Nucleus accumbens (tissue), 56 donors: ENCODE measurements around the gene TNS4.

Experiments used
- DNase-seq, 56 donors: peaks; one replicate each; lab custom pipeline; 2025; lab: John Stamatoyannopoulos, UW

Gene TNS4

DNA sequence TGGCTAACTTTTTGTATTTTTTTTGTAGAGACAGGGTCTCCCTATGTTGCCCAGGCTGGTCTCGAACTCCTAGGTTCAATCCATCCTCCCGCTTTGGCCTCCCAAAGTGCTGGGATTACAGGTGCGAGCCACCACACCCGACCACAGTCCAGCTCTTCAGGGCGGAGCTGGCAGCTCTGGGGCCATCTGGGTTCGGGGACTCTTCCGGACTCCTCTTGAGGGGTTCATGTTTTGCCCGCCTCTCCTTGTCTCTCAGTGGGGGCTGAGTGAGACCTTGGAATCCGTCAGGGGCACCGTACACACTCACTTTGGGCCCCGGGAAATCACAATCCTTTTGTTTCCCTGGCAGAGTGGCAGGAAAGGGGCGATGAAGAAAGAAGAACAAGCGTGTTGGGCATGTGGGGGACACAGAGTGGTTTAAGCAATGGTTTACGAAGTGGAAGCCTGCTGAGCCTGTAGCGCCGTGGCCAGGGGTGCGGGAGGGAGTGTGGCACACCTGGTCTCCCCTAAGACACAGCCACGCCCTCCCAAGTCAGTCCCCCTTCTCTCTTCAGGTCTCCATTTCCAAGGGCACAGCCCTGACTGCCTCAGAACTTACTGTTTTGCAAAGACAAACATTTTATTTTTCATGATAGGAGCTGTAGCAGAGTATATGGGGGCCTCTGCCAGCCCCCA lies 26.1 kb downstream of the TNS4 start:
- no peak for DNase-seq

DNA sequence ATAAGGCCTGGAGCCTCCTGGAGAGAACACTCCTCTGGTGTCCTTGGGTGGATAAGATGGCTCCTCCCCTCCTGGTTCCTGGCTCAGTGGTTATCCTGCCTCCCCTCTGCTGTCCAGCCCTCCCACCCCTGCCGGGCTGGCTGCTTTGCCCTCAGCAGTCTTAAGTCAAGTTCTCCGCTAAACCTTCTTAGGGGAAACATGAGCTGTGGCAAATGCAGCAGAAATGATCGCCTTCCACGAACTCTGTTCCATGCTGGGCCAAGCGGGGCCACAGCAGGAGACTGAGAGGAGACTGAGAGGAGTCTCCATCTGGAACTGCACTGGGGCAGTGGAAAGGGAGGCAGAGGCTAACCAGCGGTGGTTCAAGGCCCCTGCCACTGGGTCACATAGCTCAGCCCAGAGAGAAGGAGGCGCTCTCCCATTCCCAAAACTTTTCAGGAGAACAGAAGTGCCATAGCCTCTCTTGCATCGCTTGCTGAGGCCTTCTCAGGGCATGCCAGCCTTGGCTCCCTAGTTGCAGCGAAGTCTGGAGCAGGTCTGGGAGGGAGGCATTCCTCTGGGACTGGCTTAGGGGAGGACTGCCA lies 26.9 kb downstream of the TNS4 start:
- no peak for DNase-seq

DNA sequence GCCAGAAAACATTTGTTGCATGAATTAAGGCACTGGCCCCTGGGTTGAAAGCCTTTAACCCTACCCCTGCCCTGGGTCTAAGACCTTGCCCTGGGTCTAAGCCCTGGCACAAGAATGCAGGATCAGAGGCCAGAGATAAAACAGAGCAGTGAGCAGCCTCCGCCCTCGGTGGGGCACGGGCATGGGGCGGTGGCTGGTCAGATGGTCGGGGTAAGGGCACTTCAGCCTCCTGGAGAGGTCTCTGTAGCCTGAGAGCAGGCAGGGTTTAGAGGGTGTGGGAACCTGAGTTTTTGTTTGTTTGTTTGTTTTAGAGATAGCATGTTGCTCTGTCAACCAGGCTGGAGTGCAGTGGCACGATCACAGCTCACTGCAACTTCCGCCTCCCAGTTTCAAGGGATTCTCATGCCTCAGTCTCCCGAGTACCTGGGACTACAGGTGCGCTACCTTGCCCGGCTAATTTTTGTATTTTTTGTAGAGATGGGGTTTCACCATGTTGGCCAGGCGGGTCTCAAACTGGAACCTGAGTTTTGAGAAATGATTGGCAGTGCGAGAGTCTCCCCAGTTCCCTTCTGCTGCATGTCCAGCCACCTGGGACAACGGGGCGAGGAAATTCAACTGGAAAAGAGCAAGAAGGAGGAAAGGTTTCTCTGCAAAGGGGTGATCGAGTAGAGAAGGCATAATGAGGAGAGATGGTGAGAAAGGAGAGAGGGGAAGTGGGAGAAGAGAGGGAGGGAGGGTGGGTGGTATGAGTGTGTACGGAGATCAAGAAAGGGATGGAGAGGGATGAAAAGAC lies 27.7 kb downstream of the TNS4 start:
- no peak for DNase-seq

DNA sequence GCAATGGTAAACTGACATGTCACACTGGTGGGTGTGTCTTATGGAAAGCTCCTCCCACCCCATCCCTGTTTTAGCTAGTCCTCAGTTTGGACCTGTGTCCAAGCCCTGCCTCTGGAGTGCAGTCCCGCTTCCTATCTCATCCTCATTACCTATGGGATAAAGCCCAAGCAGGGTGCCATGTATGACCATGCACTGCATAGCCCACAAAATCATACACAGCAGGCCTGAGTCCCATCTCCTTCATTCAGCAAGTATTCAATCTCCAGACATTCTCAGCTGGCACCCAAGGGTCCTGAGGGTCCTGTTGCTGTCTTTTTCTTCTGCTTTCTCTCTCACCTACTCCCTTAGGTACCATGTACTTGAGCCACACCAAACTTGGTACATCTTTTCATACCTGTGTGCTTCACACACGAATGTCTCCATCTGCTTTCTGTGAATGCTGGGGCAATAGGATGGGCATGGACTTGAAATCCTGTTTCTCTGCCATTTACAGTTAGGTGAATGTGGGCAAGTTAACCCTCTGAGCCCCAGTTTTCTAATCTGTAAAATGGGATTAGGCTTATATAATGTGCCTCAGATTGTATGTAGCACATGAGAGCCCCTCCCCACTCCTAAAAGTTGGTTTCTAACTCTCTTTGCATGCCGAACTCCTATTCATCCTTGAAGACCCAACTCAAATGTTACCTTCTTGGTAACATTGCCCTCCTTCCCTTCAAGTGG lies 28.5 kb downstream of the TNS4 start:
- DNase-seq = no peak

DNA sequence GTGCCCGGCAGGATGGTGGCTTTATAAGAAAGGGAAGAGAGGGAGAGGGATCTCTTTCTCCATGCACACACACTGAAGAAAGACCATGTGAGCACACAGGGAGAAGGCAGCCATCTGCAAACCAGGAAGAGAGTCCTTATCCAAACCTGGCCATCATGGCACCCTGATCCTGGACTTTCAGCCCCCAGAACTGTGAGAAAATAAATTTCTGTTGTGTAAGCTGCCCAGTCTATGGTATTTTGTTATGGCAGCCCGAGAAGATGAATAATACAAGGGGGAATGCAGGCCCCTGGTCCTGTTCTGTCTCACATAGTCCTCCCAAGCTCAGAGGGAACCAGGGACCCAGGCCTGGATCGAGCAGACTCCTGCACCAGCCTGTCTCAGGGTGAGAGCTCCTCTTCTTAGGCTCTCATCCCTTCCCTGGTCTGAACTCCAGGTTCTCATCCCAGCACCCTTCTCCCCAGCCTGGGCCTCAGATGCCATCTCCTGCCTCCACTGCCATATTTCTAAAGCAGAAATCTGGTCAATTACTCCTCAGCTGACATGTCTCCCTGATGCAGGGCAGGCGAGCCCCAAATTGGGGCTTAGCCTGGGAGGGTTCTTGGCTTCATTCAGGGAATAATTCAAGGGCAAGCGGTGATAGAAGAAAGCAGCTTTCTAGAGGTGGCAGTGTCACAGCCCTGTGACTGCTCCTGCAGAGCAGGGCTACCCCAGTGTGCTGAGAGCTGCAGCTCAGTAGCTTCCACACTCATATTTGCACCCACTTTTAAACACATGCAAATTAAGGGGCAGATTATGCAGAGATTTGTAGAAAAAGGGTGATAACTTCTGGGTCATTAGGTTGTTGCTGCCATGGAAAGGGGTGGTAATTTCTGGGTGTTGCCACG lies 29.3 kb downstream of the TNS4 start:
- no peak for DNase-seq

DNA sequence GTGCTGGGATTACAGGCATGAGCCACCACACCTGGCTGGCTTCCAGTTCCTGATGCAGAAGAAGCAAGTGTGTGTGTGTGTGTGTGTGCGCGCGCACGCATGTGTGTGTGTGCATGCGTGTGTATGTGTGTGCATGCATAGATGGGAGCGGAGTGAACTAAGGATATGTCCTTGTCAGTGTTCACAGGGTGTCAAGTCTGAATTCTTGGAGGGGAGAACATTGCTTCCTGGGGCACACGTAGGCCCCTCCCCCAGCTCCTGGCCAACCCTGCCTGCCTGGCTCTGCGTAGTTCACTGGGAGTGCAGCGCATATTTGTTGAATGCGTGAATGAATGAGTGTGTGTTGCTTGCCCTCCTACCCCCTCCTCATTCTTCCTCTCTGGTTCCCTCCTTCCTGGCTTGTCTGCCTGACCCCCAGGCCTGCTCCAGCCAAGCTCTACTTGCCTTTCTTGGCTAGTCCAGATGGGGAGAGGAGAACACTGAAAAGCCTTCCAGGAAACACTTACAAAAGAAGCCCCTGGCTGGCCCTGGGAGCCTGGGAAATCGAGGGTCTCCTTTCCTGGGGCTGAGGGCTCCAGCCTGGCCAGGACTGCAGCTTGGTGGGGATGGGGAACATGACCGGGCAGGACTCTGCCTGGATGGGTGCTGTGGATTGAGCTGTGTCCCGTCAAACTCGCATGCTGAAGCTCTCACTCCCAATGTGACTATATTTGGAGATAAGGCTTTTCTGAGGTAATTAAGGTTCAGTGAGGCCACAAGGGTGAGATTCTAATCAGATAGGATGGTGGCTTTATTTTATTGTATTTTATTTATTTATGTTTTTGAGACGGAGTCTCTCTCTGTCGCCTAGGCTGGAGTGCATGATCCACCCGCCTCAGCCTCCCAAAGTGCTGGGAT lies 30.2 kb downstream of the TNS4 start:
- no peak for DNase-seq

DNA sequence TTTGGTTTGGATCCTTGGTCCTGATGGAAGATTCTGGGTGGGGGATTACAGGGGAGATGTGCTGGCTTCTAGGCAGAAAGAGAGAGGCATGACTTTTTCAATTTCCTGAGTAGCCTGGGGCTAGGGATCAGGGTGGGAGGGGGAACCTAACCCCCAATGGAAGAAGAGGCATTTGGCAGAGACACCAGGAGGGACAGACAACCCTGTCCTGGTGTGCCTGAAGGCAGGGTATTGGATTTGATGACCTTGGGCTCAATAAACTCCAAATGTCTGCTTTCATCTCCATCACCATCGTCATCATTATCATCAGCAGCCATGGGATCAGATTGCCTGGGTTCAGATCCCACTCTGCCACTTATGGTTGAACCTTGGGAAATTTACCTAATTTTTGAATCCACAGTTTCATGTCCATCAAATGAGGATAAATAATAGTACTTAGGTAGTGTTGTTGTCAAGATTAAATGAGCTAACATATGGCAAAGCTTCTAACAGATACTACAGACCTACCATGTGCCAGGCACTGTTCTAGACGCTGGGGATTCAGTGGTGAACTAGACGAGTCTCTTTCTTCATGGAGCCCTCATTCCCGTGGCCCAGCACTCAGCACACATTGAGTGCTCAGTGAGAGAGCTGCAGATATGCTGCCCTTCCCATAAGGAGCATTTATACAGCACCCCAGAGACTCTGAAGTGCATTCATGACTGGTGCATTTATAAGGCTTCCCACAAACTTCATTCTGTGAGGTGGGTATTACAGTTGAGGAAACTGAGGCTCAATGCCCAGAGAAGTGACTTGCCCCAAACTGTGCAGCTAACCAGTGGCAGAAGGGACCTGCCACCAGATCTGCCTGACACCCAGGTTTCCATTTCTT lies 31.4 kb downstream of the TNS4 start:
- no peak for DNase-seq

DNA sequence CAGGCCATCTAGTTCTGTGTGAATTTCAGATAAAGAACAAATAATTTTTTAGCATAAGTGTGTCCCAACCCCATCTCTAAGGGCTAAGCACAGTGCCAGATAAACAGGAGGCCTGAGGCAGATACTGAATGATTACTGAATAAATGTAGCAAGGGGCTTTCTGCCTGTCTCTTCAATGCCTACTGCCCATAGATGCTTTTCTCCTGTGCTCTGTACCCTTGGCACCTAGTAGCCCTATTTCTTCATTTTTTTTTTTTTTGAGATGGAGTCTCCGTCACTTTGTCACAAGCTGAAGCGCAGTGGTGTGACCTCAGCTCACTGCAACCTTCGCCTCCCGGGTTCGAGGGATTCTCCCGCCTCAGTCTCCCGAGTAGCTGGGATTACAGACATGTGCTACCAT lies 32.9 kb downstream of the TNS4 start:
- DNase-seq = no peak

DNA sequence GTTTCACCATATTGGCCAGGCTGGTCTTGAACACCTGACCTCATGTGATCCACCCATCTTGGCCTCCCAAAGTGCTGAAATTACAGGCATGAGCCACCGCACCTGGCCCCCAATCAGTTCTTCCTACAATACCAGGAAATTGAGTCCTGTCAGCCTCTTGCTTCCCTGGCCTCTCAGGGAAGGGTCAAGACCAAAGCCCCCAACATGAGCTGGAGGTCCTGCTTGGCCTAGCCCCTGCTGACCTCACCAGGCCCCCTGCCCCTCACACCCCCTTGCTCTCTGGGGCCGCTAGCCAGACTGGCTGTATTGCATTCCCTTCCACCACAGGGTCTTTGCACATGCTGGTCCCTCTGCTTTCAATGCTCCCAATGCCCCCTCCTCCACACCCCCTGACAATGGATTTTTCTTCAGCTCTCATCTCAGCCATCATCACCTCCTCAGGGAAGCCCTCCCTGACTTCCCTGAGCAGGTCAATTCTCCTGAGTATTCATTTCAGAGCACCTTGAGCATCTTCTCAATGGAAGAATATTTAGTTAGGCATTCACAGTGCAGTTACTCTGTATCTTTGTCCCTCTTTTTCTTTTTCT lies 34.0 kb downstream of the TNS4 start:
- DNase-seq = no peak

DNA sequence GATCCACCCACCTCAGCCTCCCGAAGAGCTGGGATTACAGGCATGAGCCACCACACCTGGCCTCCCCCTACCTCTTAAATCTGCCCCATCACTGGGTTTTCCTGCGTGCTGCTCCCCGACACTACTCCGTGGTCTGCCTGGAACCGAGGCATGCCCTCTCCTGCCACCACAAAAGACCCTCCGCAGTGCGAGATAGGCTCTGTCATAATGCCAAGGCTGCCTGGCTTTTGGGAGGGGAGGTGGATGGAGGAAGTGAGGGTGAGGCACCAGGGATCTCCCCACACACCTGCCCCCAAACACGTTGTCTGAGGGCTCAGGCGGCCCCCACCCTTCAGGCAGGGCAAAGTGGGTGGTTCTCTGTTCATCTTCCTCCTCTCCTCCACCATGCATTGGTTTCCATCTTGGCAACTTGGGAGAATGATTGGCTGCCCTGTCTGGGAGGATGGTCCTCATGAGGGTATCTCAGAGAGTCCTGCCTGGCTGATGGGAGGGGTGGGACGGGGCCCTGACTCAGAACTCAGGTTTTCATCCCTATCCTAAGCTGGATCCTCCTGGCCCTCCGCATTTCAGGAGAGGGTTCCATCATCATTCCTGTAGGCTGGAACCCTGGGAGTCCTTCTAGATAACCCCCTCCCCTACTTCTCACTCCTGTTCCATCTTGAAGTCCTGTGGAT lies 35.0 kb downstream of the TNS4 start:
- no peak for DNase-seq

DNA sequence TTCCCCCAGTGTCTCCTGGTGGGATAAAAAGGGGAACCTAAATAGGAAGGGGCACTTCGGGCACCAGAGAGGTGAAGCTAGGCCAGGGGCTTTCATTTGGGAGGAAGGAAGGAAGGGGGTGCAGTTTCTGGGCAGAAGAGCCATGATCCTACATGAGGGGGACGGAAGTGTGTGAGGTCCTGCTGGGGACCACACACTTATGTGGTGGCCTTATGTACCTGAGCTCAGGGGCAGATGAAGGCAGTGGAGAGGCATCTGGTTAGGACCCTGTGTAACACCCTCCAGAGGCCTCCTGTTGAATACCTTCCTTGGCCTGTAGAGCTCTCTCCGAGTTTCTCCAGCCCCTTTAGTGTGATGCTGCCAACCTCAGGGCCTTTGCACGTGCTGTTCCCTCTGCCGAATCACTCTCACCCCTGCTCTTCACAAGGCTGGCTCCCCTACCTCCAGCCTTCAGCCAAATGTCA lies 37.0 kb downstream of the TNS4 start:
- DNase-seq = no peak

DNA sequence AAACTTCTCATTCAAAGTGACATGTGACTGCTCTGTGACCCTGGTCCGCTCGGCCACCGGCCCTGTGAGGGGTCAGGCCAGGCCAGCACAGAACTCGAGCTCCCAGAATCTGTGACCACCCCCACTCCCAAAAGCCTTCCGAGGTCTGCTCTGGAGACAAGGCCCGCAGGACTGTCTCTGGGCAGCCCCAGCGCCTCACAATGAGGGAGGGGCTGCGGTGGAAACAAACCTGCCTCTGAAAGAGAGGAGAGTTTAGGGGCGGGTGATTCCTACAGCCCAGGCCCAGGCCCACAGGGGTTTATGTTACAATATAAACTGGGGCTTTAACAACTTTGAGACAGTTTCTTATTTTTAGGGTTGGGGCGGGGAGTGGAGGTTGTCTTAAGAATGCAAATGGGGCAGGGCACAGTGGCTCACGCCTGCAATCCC lies 38.3 kb downstream of the TNS4 start:
- no peak for DNase-seq

DNA sequence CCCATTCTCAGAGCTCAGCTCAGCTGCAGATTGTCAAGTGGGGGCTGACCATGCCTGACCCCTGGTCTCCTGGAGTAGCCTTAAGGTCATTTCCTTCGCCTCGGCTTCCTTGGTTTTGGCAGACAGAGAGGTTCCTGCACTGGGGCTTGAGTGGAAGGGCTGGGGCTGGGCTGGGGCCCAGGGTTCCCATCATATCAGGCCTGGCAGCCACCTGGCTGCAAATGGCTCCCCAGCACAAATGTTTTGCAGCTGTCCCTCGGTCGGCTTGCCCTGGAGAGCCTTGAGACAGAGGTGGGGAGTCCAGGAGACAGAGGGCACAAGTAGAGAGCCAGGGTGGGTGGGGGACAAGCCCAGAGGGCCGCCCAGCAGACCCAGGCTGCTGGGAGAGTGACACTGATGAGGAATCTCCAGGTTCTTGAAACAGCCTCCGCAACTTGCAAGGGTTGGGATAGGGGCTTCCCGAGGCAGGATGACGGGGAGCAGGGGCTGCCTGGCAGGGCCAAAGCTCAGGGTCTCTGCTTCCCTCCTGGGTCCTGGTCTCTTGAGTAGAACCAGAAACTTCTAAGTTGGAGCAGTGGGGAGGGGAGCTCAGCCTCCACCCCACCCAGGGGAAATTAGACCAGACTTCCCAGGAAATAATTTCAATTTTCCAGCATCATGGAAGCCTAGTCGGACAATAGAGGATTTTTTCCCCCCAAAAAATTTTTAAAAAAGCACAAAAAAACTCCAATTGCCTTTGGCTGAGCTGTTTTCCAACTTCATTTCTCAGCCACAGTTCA lies 38.9 kb downstream of the TNS4 start:
- DNase-seq = no peak

DNA sequence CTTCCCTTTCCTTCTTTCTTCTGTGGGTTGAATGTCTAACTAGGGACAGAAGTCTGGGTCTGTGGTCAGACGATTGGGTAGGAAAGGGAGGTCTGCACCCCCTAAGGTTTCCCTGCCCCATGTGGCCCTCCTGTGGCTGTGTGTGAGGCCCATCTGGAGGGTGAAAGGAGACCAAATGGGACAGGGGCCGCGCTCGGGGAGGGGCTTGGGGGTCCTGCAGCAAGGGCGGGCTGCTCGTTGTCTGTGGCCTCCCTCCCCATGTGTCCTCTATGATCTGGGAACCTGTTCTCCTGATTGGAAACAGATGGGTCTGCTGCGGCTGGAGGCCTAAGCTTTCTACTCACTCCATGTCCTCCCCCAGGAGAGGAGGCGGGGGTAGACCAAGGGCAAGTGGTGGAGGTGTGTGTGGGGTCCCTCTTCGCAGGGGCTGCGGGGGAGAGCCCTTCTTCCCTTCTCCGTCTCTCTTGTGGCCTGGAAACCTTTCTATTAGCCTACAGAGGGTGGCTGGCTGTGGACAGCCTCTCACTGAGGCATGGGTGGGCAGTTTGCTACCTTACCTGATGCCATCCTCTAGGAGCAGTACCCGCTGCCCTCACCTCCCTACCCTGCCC lies 39.6 kb downstream of the TNS4 start:
- DNase-seq = no peak

DNA sequence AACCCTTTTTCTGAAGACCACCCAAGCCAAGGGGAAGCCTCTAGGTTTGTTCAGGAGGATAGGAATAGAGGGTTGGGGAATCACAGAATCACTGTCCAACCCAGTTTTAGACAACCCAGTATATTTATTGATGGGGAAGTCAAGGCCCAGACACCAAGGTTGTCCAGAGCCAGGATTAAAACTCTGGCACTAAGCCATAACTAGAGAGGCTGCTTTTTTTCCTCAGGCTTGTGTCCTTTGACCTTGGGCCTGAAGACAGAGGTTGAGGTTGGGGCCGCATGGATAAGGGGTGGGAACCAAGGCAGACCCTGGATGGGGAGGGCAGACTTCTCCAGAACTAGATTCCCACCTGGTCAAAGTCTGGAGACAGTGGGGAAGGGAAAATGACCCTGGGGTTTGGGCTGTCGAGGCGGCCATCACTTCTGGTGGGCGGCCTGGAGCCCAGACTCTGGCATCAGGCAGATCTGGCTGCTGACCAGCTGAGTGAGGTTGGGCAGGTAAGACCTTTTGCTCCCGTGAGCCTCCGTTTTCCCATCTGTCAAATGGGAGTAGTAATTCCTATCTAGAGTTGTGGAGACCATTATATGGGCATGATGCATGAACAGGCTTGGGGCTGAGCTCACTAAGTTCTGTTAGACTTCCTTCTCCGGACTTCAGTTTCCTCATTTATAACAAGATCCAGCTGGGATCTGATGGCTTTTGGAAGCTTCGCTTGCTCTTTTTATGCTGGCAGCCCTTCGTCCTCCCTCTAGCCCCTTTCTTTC lies 40.3 kb downstream of the TNS4 start:
- no peak for DNase-seq
